Muscle layer of duodenum (tissue), 2 donors: ENCODE measurements around the gene SUFU.

ENCODE experiments used
- H3K27ac ChIP-seq: one replicate; pipeline ENCODE4 v1.7.0; 2013; ENCODE audit warnings: mild to moderate bottlenecking, low read length
- H3K27me3 ChIP-seq: one replicate; pipeline ENCODE4 v1.7.0; 2013; ENCODE audit warnings: low read depth, mild to moderate bottlenecking, control low read depth, low read length
- H3K36me3 ChIP-seq, 2 donors: one replicate each; pipeline ENCODE4 v1.7.0; 2013; ENCODE audit warnings: low read length in 2 of 2, control low read depth in 1 of 2, mild to moderate bottlenecking in 1 of 2; ENCODE audit not compliant: insufficient read depth in 2 of 2, control insufficient read depth in 1 of 2
- H3K4me1 ChIP-seq, 2 donors: one replicate each; pipeline ENCODE4 v1.7.0; 2013; ENCODE audit warnings: low read length in 2 of 2, mild to moderate bottlenecking in 2 of 2, control low read depth in 1 of 2, moderate library complexity in 1 of 2; ENCODE audit not compliant: insufficient read depth in 2 of 2, control insufficient read depth in 1 of 2
- H3K4me3 ChIP-seq, 2 donors: one replicate each; pipeline ENCODE4 v1.7.0; 2013; ENCODE audit warnings: low read length in 2 of 2, low read depth in 1 of 2, mild to moderate bottlenecking in 1 of 2
- H3K9me3 ChIP-seq, 2 donors: one replicate each; pipeline ENCODE4 v1.7.0; 2013; ENCODE audit warnings: low read length in 2 of 2, control low read depth in 1 of 2, mild to moderate bottlenecking in 1 of 2; ENCODE audit not compliant: control insufficient read depth in 1 of 2
- donor health status: healthy.

The SUFU gene

DNA sequence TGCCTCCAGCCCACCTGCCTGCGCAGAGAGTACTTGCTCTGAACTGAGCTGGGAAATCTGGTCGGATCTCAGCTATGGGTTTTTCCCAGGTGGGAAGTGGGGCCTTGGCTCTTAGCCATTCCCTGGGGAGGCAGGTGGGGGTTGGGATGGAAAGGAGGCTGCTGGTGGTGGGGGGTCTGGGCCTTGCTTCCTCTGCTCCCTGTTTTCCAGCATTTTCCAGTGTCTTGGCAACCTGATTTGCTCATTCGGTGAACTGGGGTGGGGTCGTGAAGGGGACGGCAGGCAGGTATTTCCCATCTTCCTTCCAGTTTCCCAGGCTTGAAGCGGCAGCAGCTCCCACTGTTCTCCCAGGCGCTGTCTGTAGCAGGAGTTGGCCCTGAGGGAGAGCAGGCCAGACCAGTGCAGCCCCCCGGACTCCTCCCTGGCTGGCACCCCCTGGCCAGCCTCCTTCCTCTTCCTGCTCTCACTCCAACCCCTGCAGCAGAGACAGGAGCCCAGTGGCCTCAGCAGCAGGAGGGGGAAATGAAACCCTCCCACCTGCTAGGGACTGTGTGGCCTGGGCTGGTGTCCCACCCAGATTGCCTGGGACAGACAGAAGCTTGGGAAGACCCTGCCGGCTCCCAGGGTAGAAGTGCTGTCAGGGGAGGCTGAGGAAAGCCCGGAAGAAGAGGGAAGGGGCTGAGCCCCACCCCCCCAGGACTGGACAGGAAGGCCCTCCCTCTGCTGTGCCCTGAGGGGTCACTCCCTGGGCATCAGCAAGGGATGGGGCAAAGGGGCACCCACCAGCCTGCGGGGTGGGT is 147.1 kb downstream of the SUFU start:
- H3K36me3 ChIP-seq: peaks cover 28 to 36% of the 10 kb centered on the region in 2 donors
- peaks cover 51 to 74% of the 10 kb centered on the region in 2 donors for H3K4me1 ChIP-seq
- H3K27me3 ChIP-seq: no peaks in the 10 kb centered on the region
- H3K9me3 ChIP-seq: no peaks in the 10 kb centered on the region
- peak overlapping the region; percentile 31 for H3K27ac ChIP-seq
- peak overlapping the region in 1 of 2 donors; percentile 11 for H3K4me3 ChIP-seq

DNA sequence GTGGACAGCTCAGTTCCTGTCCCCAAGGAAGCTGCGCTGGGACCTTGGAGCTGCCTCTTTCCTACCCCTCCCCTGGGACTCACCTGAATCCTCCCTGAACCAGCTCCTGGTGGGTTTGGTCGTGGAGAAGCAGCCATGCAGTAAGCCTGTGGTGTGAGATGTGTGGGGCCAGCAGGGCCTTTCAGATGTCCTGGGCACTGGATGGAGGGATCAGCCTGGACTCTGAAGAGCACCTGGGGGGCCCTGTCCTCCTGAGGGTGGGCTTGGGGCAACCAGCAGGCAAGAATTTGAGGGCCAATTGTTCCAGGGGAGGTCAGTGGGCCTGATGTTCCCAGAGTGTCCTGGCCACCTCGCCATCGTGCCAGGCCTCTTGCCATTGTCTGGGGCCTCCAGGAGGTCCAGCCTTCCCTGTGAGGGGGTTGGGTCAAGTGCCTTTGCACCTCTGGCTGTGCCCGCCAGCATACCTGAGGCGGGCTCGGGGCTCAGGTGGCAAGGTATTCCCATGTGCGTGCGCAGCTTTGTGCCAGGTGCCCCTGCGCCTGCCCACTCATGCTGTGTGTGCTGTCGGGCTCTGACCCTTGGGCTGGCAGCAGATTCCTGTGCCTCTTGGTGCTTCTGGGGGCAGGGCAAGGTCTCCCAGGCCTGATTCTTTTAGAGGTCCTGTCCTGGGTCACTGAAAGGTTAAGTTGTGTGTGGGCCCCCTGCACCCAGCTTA is 147.8 kb downstream of the SUFU start:
- Histone ChIP-seq H3K36me3 (peaks cover 34 to 40% of the 10 kb centered on the region in 2 donors), H3K4me3 (peak overlapping the region in 1 of 2 donors; percentile 11), H3K9me3 (no peaks in the 10 kb centered on the region), H3K27ac (peak overlapping the region; percentile 31), H3K4me1 (peaks cover 50 to 69% of the 10 kb centered on the region in 2 donors), H3K27me3 (no peaks in the 10 kb centered on the region)

DNA sequence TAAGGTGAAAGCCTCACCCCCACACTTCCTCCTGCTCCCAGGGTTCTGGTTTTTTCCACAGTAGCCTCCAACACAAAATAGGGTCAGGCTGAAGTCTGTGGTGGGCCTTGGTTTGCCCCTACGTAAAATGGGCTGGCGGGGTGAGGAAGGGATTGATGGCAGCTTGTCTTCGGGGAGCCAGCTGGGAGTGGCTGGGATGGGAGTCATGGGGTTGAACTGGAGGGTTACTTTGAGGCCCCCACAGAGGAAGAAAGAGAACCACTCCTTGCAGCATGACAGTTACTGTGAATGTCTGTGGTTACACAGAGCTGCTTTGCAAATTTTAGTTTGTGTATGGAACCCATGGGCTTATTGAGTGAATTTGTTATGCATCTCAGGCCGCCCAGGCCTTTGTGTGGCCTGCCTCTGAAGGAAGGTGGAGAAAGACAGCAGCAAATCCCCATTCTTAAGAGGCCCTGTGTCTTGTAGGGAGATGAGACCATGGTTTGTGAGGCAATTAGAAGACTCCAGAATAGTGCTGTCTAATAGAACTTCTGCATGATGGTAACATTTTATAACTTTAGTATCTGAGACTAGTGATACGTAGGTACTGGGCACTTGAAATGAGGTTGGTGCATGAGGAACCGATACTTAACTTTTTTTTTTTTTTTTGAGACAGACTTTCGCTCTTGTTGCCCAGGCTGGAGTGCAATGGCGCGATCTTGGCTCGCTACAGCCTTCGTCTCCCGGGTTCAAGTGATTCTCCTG is 148.6 kb downstream of the SUFU start:
- Histone ChIP-seq H3K4me3 (no peak overlapping the region), H3K9me3 (no peaks in the 10 kb centered on the region), H3K27ac (no peak overlapping the region), H3K4me1 (peaks cover 47 to 65% of the 10 kb centered on the region in 2 donors), H3K36me3 (peaks cover 34 to 47% of the 10 kb centered on the region in 2 donors), H3K27me3 (no peaks in the 10 kb centered on the region)

DNA sequence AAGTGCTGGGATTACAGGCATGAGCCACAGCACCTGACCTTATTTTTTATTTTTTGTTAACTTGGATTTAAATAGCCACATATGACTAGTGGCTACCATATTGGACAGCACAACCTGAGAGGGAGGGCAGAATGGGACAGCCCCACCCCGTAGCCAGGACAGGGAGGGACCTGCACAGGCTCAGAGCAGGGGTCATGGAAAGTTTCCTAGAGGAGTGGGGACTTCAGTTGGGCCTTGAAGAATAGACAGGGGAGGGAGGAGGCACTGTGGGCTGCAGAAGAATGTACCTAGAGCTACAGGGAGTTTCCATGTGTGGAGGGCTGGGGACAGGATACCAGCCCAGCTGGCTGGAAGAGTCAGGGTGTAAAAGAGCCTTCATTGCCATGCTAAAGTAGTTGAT is 149.3 kb downstream of the SUFU start:
- H3K27me3 ChIP-seq: no peaks in the 10 kb centered on the region
- peaks cover 41 to 62% of the 10 kb centered on the region in 2 donors for H3K4me1 ChIP-seq
- H3K27ac ChIP-seq: no peak overlapping the region
- H3K4me3 ChIP-seq: no peak overlapping the region
- no peaks in the 10 kb centered on the region for H3K9me3 ChIP-seq
- H3K36me3 ChIP-seq: peaks cover 35 to 52% of the 10 kb centered on the region in 2 donors

DNA sequence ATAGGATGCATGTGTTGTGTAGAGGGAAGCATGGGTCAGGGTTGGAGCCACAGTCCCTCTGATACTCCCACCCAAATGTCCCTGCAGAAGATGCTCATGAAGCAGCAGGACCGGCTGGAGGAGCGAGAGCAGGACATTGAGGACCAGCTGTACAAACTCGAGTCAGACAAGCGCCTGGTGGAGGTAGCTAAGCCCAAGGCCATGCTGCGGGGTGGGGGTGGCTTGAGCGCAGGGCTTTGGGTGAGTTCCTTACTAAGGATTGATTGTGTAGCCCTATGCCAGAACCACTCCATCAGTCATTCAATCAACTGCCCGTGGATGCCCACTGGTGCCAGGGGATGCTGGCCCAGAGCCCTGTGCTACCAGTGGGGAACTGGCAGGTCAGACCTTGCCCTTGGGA is 150.8 kb downstream of the SUFU start:
- Histone ChIP-seq H3K27me3 (no peaks in the 10 kb centered on the region), H3K4me1 (peaks cover 27 to 47% of the 10 kb centered on the region in 2 donors), H3K27ac (no peak overlapping the region), H3K36me3 (peaks cover 36 to 63% of the 10 kb centered on the region in 2 donors), H3K4me3 (no peak overlapping the region), H3K9me3 (no peaks in the 10 kb centered on the region)

DNA sequence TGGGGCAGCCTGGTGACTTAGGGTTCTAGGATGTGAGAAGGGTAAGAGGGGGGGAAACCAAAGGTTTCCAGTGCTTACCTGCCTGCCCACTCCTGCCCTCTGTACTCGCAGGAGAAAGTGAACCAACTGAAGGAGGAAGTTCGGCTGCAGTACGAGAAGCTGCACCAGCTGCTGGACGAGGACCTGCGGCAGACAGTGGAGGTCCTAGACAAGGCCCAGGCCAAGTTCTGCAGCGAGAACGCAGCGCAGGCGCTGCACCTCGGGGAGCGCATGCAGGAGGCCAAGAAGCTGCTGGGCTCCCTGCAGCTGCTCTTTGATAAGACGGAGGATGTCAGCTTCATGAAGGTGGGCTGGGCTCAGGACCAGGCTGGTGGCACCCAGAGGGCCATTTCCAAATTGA is 151.2 kb downstream of the SUFU start:
- Histone ChIP-seq H3K4me1 (peaks cover 24 to 43% of the 10 kb centered on the region in 2 donors), H3K4me3 (no peak overlapping the region), H3K27ac (no peak overlapping the region), H3K36me3 (peaks cover 36 to 63% of the 10 kb centered on the region in 2 donors), H3K9me3 (no peaks in the 10 kb centered on the region), H3K27me3 (no peaks in the 10 kb centered on the region)

DNA sequence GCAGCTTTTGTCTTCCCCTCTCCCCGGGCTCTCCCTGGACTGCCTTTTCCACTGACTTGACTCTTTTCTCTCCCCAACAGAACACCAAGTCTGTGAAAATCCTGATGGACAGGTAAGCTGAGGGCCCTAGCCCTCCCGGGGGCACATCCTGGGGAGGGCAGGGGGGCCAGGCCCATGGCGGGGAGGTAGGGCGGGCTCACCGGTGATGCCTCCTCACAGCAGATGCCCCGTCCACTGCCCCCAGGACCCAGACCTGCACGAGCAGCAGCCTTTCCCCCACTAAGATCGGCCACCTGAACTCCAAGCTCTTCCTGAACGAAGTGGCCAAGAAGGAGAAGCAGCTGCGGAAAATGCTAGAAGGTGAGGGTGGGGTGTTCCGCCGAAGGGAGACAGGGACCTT is 152.3 kb downstream of the SUFU start:
- no peak overlapping the region for H3K4me3 ChIP-seq
- no peaks in the 10 kb centered on the region for H3K9me3 ChIP-seq
- peaks cover 36 to 63% of the 10 kb centered on the region in 2 donors for H3K36me3 ChIP-seq
- no peaks in the 10 kb centered on the region for H3K27me3 ChIP-seq
- no peak overlapping the region for H3K27ac ChIP-seq
- peaks cover 19 to 41% of the 10 kb centered on the region in 2 donors for H3K4me1 ChIP-seq

DNA sequence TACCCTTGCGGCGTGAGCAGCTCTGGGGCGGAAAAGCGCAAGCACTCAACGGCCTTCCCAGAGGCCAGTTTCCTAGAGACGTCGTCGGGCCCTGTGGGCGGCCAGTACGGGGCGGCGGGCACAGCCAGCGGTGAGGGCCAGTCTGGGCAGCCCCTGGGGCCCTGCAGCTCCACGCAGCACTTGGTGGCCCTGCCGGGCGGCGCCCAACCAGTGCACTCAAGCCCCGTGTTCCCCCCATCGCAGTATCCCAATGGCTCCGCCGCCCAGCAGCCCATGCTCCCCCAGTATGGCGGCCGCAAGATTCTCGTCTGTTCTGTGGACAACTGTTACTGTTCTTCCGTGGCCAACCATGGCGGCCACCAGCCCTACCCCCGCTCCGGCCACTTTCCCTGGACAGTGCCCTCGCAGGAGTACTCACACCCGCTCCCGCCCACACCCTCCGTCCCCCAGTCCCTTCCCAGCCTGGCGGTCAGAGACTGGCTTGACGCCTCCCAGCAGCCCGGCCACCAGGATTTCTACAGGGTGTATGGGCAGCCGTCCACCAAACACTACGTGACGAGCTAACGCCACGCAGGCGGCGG is 153.1 kb downstream of the SUFU start:
- Histone ChIP-seq H3K9me3 (no peaks in the 10 kb centered on the region), H3K36me3 (peaks cover 36 to 63% of the 10 kb centered on the region in 2 donors), H3K4me1 (peaks cover 15 to 38% of the 10 kb centered on the region in 2 donors), H3K27ac (no peak overlapping the region), H3K27me3 (no peaks in the 10 kb centered on the region), H3K4me3 (no peak overlapping the region)

DNA sequence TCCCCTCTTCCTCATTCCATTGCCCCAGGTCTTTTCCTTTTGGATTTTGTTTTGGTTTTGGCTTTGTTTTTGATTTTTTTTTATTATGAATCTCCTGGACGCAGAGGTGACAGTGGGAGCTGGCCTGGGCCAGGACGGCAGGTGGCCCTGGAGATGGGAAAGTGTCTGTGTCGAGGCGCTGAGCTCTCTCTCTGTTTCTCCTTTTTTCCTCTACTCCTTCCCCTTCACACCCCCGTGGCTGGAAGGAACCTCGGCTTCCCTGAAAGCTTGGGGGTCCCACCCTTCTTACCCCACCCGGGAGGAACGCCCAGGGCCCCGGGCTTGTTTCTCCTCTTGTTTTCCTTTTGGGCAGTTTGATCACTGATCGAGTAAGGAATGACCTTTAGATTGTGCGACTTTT is 153.7 kb downstream of the SUFU start:
- no peaks in the 10 kb centered on the region for H3K9me3 ChIP-seq
- no peak overlapping the region for H3K4me3 ChIP-seq
- H3K27me3 ChIP-seq: no peaks in the 10 kb centered on the region
- peaks cover 36 to 60% of the 10 kb centered on the region in 2 donors for H3K36me3 ChIP-seq
- H3K4me1 ChIP-seq: peaks cover 9 to 32% of the 10 kb centered on the region in 2 donors
- no peak overlapping the region for H3K27ac ChIP-seq

DNA sequence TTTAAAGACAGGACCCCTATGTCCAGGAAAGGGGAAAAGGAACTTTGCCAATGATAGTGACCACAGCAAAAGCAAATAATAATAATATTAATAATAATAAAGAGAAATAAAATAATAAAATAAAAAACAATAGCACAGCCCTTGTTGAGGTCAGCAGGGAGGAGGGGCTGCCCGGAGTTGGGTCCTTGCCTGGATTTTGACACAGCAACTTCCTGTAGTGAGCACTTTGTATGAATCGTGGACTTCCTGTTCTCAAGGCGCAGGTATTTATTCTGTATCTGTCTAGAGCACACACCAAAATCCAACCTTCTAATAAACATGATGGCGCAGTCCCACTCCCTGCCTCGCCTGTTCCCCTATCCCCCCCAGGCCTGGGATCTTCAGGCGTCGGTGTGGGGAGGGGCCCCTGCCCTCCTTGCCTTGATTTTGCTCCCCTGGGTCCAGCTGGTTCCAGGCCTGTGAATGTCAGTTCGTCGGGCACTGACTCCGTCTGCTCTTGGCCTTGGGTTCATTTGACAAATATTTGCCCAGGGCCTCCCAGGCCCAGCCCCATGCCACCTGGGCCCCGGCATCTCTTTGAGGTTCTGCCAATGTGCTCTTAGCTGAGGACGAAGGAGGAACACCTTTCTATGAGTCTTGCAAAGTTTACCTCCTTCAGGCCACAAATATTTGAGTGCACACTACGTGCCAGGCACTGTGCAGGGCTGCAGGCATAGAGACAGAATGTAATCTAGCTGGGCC is 154.4 kb downstream of the SUFU start:
- Histone ChIP-seq H3K4me1 (peaks cover 8 to 27% of the 10 kb centered on the region in 2 donors), H3K27me3 (no peaks in the 10 kb centered on the region), H3K27ac (peak overlapping the region; percentile 23), H3K36me3 (peaks cover 34 to 56% of the 10 kb centered on the region in 2 donors), H3K9me3 (no peaks in the 10 kb centered on the region), H3K4me3 (no peak overlapping the region)
